BE2C (cell line): ENCODE measurements around the gene ERFE.

Source experiments
- DNase-seq: peaks from one replicate; pipeline ENCODE4 v3.0.0-alpha.2; 2020
- H3K27me3 ChIP-seq: fragments of 250-450 bp; sonication (Bioruptor Pico); 2 replicates; pipeline ENCODE4 v1.5.1; 2020; ENCODE audit warnings: mild to moderate bottlenecking
- H3K36me3 ChIP-seq: fragments of 250-450 bp; sonication (Bioruptor Pico); 2 replicates; pipeline ENCODE4 v1.5.1; 2020; ENCODE audit warnings: mild to moderate bottlenecking
- H3K4me1 ChIP-seq: fragments of 250-450 bp; sonication (Bioruptor Pico); 2 replicates; pipeline ENCODE4 v1.5.1; 2020
- H3K4me3 ChIP-seq: 2 replicates; pipeline ENCODE4 v1.5.1; 2011; ENCODE audit warnings: low read depth, low read length
- H3K9me3 ChIP-seq: fragments of 250-450 bp; sonication (Bioruptor Pico); 2 replicates; pipeline ENCODE4 v1.5.1; 2020
- TF ChIP-seq, protein P1 (sequence below): IDR thresholded peaks from 2 replicates; pipeline ENCODE4 v1.5.1; 2012; ENCODE audit warnings: mild to moderate bottlenecking, low read depth, low read length

The ERFE gene

DNA sequence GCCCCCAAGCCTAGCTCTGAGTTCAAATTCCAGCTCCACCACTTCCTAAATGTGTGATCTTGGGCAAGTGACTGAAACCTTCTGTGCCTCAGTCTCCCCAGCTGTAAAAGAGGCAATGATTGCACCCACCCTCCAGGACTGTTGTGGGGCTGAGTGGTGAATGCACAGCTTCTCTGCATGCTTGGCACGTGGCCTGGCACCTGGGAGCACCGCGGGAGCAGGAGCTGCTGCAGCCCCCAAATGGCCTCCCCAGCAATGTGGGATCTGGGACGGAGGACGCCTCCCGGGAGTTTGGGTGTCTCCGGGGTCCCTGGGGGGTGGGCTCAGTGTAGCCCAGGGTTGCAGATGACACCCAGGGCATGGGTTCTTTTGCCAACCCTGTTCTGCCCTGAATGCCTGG, 18.7 kb upstream of the ERFE start:
- peaks cover 10% of the 10 kb centered on the region for H3K4me1 ChIP-seq
- no peaks in the 10 kb centered on the region for H3K27me3 ChIP-seq
- no peak for DNase-seq
- TF ChIP-seq, protein P1, sequence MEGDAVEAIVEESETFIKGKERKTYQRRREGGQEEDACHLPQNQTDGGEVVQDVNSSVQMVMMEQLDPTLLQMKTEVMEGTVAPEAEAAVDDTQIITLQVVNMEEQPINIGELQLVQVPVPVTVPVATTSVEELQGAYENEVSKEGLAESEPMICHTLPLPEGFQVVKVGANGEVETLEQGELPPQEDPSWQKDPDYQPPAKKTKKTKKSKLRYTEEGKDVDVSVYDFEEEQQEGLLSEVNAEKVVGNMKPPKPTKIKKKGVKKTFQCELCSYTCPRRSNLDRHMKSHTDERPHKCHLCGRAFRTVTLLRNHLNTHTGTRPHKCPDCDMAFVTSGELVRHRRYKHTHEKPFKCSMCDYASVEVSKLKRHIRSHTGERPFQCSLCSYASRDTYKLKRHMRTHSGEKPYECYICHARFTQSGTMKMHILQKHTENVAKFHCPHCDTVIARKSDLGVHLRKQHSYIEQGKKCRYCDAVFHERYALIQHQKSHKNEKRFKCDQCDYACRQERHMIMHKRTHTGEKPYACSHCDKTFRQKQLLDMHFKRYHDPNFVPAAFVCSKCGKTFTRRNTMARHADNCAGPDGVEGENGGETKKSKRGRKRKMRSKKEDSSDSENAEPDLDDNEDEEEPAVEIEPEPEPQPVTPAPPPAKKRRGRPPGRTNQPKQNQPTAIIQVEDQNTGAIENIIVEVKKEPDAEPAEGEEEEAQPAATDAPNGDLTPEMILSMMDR = no peak
- no peaks in the 10 kb centered on the region for H3K9me3 ChIP-seq
- no peak overlapping the region for H3K4me3 ChIP-seq
- no peaks in the 10 kb centered on the region for H3K36me3 ChIP-seq

DNA sequence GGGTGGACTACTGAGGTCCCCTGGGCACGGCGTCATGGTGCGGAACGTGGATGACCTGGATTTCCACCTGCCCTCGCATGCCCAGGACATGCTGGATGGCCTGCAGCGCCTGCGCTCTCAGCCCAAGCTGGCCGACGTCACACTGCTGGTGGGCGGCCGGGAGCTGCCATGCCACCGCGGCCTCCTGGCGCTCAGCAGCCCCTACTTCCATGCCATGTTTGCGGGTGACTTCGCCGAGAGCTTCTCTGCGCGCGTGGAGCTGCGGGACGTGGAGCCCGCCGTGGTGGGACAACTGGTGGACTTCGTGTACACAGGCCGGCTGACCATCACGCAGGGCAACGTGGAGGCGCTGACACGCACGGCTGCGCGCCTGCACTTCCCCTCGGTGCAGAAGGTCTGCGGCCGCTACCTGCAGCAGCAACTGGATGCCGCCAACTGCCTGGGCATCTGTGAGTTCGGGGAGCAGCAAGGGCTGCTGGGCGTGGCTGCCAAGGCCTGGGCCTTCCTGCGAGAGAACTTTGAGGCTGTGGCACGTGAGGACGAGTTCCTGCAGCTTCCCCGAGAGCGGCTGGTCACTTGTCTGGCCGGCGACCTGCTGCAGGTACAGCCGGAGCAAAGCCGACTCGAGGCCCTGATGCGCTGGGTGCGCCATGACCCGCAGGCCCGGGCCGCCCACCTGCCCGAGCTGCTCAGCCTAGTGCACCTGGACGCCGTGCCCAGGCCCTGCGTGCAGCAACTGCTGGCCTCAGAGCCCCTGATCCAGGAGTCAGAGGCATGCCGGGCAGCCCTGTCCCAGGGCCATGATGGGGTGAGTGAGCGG, 17.8 kb upstream of the ERFE start:
- peaks cover 10% of the 10 kb centered on the region for H3K4me1 ChIP-seq
- DNase-seq = no peak
- H3K9me3 ChIP-seq = no peaks in the 10 kb centered on the region
- H3K4me3 ChIP-seq = no peak overlapping the region
- TF ChIP-seq, protein P1 = no peak
- no peaks in the 10 kb centered on the region for H3K27me3 ChIP-seq
- H3K36me3 ChIP-seq = no peaks in the 10 kb centered on the region

DNA sequence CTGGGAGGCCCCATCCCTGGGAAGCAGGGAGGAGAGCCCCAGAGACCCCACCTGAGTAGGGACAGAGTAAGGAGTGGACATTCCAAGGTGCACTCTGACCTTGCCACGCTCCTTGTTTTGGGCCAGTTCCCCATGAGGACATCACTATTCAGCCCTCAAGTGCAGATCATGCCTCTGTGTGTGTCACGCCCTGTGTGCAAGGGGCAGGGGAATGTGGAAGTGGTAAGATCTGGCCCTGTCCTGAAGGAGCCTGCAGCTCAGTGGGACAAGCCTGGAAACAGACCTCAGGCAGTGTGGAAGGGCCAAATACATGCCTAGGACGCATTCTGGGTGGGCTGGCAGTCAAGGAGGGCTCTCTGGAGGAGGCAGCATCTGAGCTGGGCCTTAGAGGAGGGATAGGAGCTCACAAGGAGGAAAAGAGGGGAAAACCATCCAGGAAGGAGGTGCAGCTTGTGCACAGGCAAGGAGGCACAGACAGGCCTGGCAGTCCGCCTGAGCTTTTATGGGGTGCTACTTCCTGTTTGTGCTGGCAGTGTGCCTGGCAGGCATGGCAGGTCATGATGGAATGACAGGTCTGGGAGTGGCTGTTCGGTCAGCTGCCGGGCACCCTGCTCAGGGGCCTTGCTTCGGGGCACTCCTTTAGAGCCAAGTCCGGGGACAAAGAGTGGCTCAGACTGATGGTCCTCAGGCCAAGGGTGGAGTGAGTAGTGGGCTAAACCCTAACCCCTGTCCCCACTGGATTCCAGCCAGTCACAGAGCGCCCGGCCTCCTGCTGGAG, 17.0 kb upstream of the ERFE start:
- no peak for DNase-seq

DNA sequence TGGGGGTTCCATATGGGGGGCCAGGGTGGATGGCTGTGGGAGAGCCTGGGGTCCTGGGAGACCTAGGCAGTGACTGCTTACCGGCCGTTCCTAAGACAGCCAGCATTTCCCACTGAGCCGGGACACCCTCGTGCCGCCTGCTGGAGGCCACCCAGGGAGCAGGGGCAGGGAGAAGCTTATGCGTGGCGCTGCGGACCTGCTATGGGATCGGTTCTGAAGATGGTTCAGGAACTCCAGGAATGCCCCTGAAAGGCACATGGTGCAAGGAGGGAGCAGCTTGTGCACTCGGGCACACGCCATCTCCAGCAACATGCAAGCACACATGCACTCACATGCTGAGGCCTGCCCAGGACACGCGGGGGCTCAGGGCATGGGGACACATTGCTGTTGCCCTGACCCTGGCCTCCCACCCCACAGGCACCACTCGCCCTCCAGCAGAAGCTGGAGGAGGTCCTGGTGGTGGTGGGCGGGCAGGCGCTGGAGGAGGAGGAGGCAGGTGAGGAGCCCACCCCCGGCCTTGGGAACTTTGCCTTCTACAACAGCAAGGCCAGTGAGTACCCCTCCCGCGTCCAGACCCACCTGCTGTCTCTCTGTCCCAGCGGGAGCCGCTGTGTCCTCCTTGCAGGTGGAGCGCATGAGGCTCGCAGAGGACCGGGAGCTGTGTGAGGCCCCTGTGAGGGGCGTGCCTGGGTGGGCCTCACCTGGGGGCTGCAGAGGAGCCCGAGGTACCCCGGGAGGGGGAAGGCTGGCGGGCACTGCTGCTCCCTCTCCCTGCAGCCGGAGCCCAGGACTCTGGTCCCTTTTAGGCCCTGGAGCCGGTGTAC, 16.2 kb upstream of the ERFE start:
- Histone ChIP-seq H3K4me1 (peaks cover 10% of the 10 kb centered on the region), H3K9me3 (no peaks in the 10 kb centered on the region), H3K27me3 (no peaks in the 10 kb centered on the region), H3K36me3 (no peaks in the 10 kb centered on the region), H3K4me3 (no peak overlapping the region)
- TF ChIP-seq, protein P1 = no peak
- no peak for DNase-seq

More for the DNA sequence above, 17.0 kb upstream of the ERFE start:
- H3K4me3 ChIP-seq = no peak overlapping the region
- no peaks in the 10 kb centered on the region for H3K36me3 ChIP-seq
- peaks cover 10% of the 10 kb centered on the region for H3K4me1 ChIP-seq
- no peaks in the 10 kb centered on the region for H3K9me3 ChIP-seq
- no peaks in the 10 kb centered on the region for H3K27me3 ChIP-seq
- TF ChIP-seq, protein P1 = no peak

DNA sequence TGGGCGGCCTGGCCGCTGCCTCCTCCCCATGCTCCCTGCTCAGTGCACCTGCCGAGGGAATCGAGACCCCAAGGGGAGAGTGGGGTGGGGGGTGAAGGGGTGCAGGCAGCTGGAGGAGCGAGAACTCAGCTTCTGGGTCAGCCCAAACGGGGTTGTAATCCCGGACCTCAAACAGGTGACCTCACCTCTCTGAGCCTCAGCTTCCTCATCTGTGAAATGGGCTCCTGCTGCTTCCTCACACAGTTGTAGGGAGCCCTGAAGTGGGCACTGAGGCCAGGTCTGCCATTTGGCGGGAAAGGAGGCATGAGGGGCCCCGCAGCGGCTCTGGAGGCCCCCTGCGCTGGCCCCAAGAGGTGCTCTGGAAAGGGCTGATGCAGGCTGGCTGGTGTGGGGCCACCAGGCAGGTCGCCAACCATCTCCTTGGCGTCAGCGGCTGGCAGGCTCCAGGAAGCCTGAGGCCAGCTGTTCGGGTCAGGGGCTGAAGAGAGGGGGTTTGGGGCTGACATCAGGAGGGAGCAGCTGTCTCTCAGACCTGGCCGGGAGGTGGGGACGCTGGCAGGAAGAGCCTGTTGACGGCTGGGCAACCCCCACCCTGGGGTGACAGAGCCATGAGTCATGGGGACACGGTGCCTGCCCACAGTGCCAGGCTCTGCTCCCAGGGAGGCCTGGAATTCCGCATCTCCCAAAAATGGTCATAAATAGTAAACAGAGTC, 15.4 kb upstream of the ERFE start:
- H3K36me3 ChIP-seq = no peaks in the 10 kb centered on the region
- TF ChIP-seq, protein P1 = no peak
- no peaks in the 10 kb centered on the region for H3K27me3 ChIP-seq
- peaks cover 8% of the 10 kb centered on the region for H3K4me1 ChIP-seq
- DNase-seq = no peak
- no peaks in the 10 kb centered on the region for H3K9me3 ChIP-seq
- H3K4me3 ChIP-seq = no peak overlapping the region
